ENCODE results near the gene PUM2.
"Not testable (repeated sequence)": the region's sequence is repeated elsewhere in the genome, so short reads cannot be mapped to it uniquely, and the experiment has no call there.

The PUM2 gene

GRCh38 chr2:20267529-20267928, 83.1 kb downstream of the PUM2 start:
- H3K36me3 ChIP-seq (ENCODE audit: control insufficient read depth in 5 of 5, insufficient read depth in 5 of 5, low read length in 5 of 5), result peaks cover 4 to 21% (median 9%) of the 10 kb centered on the region in 5 donors
- H3K4me3 ChIP-seq (ENCODE audit: low read depth in 1 of 5, low read length in 5 of 5), result no peak overlapping the region
- no peak overlapping the region for H3K27ac ChIP-seq (ENCODE audit: low read depth, low read length)
- H3K27me3 ChIP-seq (ENCODE audit: control insufficient read depth in 5 of 5, insufficient read depth in 4 of 5, low read length in 5 of 5), result no peaks in the 10 kb centered on the region
- no peak overlapping the region for H3K9ac ChIP-seq (ENCODE audit: low read length in 5 of 5)
- H3K4me1 ChIP-seq (ENCODE audit: control insufficient read depth in 5 of 5, insufficient read depth in 5 of 5, low read length in 5 of 5), result no peaks in the 10 kb centered on the region
- H3K9me3 ChIP-seq (ENCODE audit: control insufficient read depth in 5 of 5, low read length in 5 of 5), result no peaks in the 10 kb centered on the region

DNA sequence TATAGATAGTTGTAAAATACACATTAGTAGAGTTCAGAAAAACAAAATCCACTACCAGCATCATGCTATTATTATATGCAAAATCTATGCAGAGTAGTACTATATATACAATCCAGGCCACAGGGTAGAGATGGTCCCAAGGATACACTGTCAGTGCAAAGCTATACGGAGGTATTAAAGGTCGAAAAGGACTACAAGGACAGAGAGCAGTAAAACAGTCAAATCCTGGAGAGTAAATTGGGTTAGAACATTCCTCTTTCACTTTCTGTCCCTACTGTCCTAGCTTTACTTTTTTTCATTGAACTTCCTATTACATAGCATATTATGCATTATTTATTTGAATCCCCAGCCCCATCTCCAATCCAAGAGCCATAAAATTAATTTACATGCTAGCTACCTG, 86.0 kb downstream of the PUM2 start:
- H3K9ac ChIP-seq (ENCODE audit: low read length in 5 of 5), result no peak overlapping the region
- H3K27ac ChIP-seq (ENCODE audit: low read depth, low read length), result no peak overlapping the region
- no peaks in the 10 kb centered on the region for H3K9me3 ChIP-seq (ENCODE audit: control insufficient read depth in 5 of 5, low read length in 5 of 5)
- no peak overlapping the region for H3K4me3 ChIP-seq (ENCODE audit: low read depth in 1 of 5, low read length in 5 of 5)
- no peaks in the 10 kb centered on the region for H3K27me3 ChIP-seq (ENCODE audit: control insufficient read depth in 5 of 5, insufficient read depth in 4 of 5, low read length in 5 of 5)
- H3K36me3 ChIP-seq (ENCODE audit: control insufficient read depth in 5 of 5, insufficient read depth in 5 of 5, low read length in 5 of 5), result peaks cover 10 to 41% (median 16%) of the 10 kb centered on the region in 5 donors
- no peaks in the 10 kb centered on the region for H3K4me1 ChIP-seq (ENCODE audit: control insufficient read depth in 5 of 5, insufficient read depth in 5 of 5, low read length in 5 of 5)

DNA sequence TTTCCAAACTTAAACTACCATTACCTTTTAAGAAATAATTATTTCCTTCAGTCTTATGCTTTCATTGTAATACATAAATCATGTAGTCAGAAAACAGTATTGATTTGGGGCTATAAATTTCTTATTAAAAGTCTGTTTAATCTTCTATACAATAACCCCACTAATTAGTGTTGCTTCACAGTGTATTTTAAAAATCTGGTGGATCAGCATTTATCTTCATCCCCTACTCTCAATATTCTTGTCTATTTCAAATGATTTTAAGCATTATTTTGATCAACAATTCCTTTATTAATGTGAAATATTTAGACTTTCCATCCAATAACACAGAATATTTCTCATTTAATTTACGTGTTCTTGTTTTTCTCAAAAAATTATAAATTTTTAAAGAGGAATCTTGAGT, 93.2 kb downstream of the PUM2 start:
- Histone ChIP-seq H3K4me3 (ENCODE audit: low read depth in 1 of 5, low read length in 5 of 5) (no peak overlapping the region), H3K9me3 (ENCODE audit: control insufficient read depth in 5 of 5, low read length in 5 of 5) (no peaks in the 10 kb centered on the region), H3K4me1 (ENCODE audit: control insufficient read depth in 5 of 5, insufficient read depth in 5 of 5, low read length in 5 of 5) (no peaks in the 10 kb centered on the region), H3K36me3 (ENCODE audit: control insufficient read depth in 5 of 5, insufficient read depth in 5 of 5, low read length in 5 of 5) (peaks cover 49 to 67% (median 53%) of the 10 kb centered on the region in 5 donors), H3K27me3 (ENCODE audit: control insufficient read depth in 5 of 5, insufficient read depth in 4 of 5, low read length in 5 of 5) (no peaks in the 10 kb centered on the region), H3K27ac (ENCODE audit: low read depth, low read length) (no peak overlapping the region), H3K9ac (ENCODE audit: low read length in 5 of 5) (no peak overlapping the region)

DNA sequence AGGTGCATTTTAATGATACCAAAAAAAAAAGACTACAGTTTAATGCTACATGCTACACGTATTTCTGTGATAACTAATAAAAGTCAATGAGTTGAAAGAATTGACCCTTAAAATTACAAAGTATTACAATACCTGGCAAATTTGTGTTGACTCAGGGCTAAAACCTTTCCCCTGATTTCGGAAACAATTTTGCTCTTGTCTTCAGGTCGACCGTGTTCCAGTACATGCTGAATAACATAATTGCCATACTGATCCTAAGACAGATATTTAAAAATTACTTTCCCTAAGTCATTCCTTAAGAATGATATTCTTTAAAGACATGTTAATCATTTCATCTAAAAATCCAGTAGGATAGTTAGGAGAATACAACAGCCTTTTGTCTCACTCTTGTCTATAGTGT, 95.9 kb downstream of the PUM2 start:
- Histone ChIP-seq H3K27me3 (ENCODE audit: control insufficient read depth in 5 of 5, insufficient read depth in 4 of 5, low read length in 5 of 5) (no peaks in the 10 kb centered on the region), H3K4me3 (ENCODE audit: low read depth in 1 of 5, low read length in 5 of 5) (no peak overlapping the region), H3K27ac (ENCODE audit: low read depth, low read length) (no peak overlapping the region), H3K9me3 (ENCODE audit: control insufficient read depth in 5 of 5, low read length in 5 of 5) (no peaks in the 10 kb centered on the region), H3K4me1 (ENCODE audit: control insufficient read depth in 5 of 5, insufficient read depth in 5 of 5, low read length in 5 of 5) (no peaks in the 10 kb centered on the region), H3K36me3 (ENCODE audit: control insufficient read depth in 5 of 5, insufficient read depth in 5 of 5, low read length in 5 of 5) (peaks cover 44 to 69% (median 63%) of the 10 kb centered on the region in 5 donors), H3K9ac (ENCODE audit: low read length in 5 of 5) (no peak overlapping the region)

DNA sequence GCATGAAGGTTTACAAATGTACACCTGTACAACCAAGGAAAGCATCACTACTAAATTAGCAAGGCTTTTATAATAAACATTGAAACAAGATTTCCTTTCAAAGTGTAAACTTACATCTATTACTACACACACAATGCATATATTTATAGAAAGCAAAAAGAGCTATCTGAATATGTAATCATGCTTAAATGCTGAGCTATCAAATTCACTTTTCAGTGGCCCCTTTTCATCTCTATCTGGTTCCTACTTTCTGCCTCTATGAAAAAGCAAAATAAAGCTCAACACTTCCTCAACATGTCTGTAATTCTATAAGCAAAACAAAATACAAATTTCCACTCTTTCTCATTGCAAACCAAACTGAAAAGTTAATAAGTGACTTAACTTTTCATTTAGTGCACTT, 100.2 kb downstream of the PUM2 start:
- Histone ChIP-seq H3K9ac (ENCODE audit: low read length in 5 of 5) (no peak overlapping the region), H3K4me1 (ENCODE audit: control insufficient read depth in 5 of 5, insufficient read depth in 5 of 5, low read length in 5 of 5) (no peaks in the 10 kb centered on the region), H3K4me3 (ENCODE audit: low read depth in 1 of 5, low read length in 5 of 5) (no peak overlapping the region), H3K36me3 (ENCODE audit: control insufficient read depth in 5 of 5, insufficient read depth in 5 of 5, low read length in 5 of 5) (peaks cover 43 to 70% (median 62%) of the 10 kb centered on the region in 5 donors), H3K27ac (ENCODE audit: low read depth, low read length) (no peak overlapping the region), H3K27me3 (ENCODE audit: control insufficient read depth in 5 of 5, insufficient read depth in 4 of 5, low read length in 5 of 5) (no peaks in the 10 kb centered on the region), H3K9me3 (ENCODE audit: control insufficient read depth in 5 of 5, low read length in 5 of 5) (no peaks in the 10 kb centered on the region)

DNA sequence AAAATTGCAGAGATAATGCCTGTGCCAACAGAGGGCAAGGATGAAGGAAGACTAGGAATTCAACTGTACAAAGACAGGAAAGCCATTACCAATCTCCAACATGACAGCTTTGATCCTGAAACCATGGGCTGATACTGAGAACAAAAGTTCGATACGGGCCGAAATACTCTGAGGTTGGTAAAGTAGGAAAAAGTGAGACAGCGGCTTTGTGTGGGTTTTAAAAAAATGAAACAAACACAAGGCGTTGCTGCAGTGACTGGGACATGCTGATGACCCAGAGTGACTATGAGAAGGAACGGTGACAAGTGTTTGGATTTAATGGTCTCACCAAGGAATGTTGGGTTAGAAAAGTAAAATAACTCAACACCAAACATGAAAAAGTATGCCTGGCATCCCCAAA, 101.5 kb downstream of the PUM2 start:
- Histone ChIP-seq H3K4me3 (ENCODE audit: low read depth in 1 of 5, low read length in 5 of 5) (no peak overlapping the region), H3K9me3 (ENCODE audit: control insufficient read depth in 5 of 5, low read length in 5 of 5) (no peaks in the 10 kb centered on the region), H3K27ac (ENCODE audit: low read depth, low read length) (no peak overlapping the region), H3K36me3 (ENCODE audit: control insufficient read depth in 5 of 5, insufficient read depth in 5 of 5, low read length in 5 of 5) (peaks cover 31 to 58% (median 50%) of the 10 kb centered on the region in 5 donors), H3K27me3 (ENCODE audit: control insufficient read depth in 5 of 5, insufficient read depth in 4 of 5, low read length in 5 of 5) (no peaks in the 10 kb centered on the region), H3K9ac (ENCODE audit: low read length in 5 of 5) (no peak overlapping the region), H3K4me1 (ENCODE audit: control insufficient read depth in 5 of 5, insufficient read depth in 5 of 5, low read length in 5 of 5) (no peaks in the 10 kb centered on the region)

GRCh38 chr2:20247084-20247483, 103.6 kb downstream of the PUM2 start:
- Histone ChIP-seq H3K36me3 (ENCODE audit: control insufficient read depth in 5 of 5, insufficient read depth in 5 of 5, low read length in 5 of 5) (peaks cover 15 to 38% (median 32%) of the 10 kb centered on the region in 5 donors), H3K9me3 (ENCODE audit: control insufficient read depth in 5 of 5, low read length in 5 of 5) (no peaks in the 10 kb centered on the region), H3K4me3 (ENCODE audit: low read depth in 1 of 5, low read length in 5 of 5) (no peak overlapping the region), H3K9ac (ENCODE audit: low read length in 5 of 5) (no peak overlapping the region), H3K4me1 (ENCODE audit: control insufficient read depth in 5 of 5, insufficient read depth in 5 of 5, low read length in 5 of 5) (peaks cover 0 to 2% (median 1%) of the 10 kb centered on the region in 5 donors), H3K27ac (ENCODE audit: low read depth, low read length) (no peak overlapping the region), H3K27me3 (ENCODE audit: control insufficient read depth in 5 of 5, insufficient read depth in 4 of 5, low read length in 5 of 5) (no peaks in the 10 kb centered on the region)

DNA sequence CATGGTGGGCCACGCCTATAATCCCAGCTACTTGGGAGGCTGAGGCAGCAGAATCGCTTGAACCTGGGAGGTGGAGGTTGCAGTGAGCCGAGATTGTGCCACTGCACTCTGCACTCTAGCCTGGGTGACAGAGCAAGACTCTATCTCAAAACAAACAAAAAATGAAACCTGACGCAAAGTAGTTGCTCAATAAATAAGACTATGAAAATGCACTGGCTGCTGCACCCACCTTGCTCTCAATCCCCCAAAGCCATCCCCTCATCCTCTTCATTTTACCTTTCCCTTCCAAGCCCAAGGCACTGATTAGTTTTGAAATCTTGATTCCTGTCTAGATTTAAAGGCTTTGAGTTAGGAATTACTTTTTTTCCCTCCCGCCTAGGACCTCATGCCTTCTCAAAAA, 107.0 kb downstream of the PUM2 start:
- not testable (repeated sequence) for H3K27me3 ChIP-seq (ENCODE audit: control insufficient read depth in 5 of 5, insufficient read depth in 4 of 5, low read length in 5 of 5); H3K4me3 ChIP-seq (ENCODE audit: low read depth in 1 of 5, low read length in 5 of 5); H3K9me3 ChIP-seq (ENCODE audit: control insufficient read depth in 5 of 5, low read length in 5 of 5); H3K4me1 ChIP-seq (ENCODE audit: control insufficient read depth in 5 of 5, insufficient read depth in 5 of 5, low read length in 5 of 5); H3K9ac ChIP-seq (ENCODE audit: low read length in 5 of 5); H3K27ac ChIP-seq (ENCODE audit: low read depth, low read length)
- peaks cover 0 to 10% (median 10%) of the 10 kb centered on the region in 5 donors for H3K36me3 ChIP-seq (ENCODE audit: control insufficient read depth in 5 of 5, insufficient read depth in 5 of 5, low read length in 5 of 5)

DNA sequence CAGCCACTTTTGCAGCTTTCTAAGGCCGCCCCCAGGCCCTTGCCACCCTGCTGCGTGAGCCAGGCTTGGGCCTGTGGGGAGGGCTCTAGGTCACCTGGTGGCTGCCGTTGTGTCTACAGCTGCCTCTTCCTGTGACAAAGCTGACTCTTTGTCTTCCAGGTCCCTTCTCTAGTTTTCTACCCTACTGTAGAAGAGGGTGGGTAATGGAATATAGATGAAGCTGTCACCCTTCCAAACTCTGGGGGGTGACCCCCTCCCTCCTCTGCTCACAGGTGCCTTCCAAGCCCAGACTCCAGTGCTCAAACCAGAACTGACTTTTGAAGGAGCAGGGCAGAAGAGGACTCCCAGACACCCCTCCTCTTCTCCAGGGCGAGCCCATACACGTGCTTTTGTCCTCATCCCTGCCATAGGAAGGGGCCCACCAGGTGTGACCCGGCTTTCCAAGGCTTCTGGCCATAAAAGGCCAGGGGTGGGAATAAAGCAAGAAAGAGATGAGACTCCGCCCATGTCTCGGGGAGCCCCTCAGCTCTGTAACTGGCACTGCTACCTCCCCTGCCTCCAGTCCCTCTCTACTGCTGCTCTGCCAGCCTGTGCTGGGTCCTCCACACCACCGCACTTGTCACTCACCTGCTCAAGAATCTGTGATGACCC, 107.8 kb downstream of the PUM2 start:
- Histone ChIP-seq H3K27me3 (ENCODE audit: control insufficient read depth in 5 of 5, insufficient read depth in 4 of 5, low read length in 5 of 5) (peaks cover 0 to 2% (median 0%) of the 10 kb centered on the region in 5 donors), H3K9me3 (ENCODE audit: control insufficient read depth in 5 of 5, low read length in 5 of 5) (peaks cover 0 to 2% (median 0%) of the 10 kb centered on the region in 5 donors), H3K27ac (ENCODE audit: low read depth, low read length) (no peak overlapping the region), H3K4me3 (ENCODE audit: low read depth in 1 of 5, low read length in 5 of 5) (no peak overlapping the region), H3K9ac (ENCODE audit: low read length in 5 of 5) (no peak overlapping the region), H3K4me1 (ENCODE audit: control insufficient read depth in 5 of 5, insufficient read depth in 5 of 5, low read length in 5 of 5) (peaks cover 0 to 9% (median 4%) of the 10 kb centered on the region in 5 donors), H3K36me3 (ENCODE audit: control insufficient read depth in 5 of 5, insufficient read depth in 5 of 5, low read length in 5 of 5) (peaks cover 0 to 10% (median 5%) of the 10 kb centered on the region in 5 donors)

DNA sequence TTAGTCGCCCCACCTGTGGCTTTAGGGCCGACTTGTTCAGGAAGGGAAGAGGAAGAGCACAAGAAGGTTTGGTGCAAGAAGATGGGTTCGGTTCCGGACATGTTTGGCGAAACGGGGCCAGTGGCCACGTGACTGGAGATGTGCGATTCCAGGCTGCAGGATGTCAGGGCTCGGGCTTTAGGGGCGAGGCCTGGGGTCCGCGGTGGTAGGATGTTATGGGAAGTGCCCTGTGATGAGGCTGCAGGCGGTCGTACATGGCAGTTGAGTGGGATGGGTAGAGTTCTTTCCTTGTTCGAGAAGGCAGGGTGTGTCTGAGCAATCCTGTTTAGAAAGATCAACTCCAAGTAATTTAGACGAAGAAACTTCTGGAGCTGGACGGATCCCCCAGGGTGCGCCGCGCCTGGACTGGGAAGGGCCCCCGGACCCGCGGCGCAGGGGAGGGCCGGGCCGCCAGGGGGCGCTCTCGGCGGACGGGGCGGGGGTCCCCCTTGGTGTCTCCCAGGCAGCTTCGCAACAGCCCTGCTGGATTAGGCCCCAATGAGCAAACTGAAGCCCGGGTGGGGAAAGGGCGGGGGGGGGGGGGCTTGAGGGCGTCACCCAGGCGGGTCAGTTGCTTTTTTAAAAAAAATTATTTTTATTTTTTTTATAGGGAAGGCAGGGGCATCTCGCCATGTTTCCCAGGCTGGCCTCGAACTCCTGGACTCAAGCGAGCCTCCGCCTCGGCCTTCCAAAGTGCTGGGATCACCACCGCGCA, 108.5 kb downstream of the PUM2 start:
- H3K27ac ChIP-seq (ENCODE audit: low read depth, low read length), result no peak overlapping the region
- no peak overlapping the region for H3K9ac ChIP-seq (ENCODE audit: low read length in 5 of 5)
- H3K4me1 ChIP-seq (ENCODE audit: control insufficient read depth in 5 of 5, insufficient read depth in 5 of 5, low read length in 5 of 5), result peaks cover 0 to 9% (median 4%) of the 10 kb centered on the region in 5 donors
- H3K27me3 ChIP-seq (ENCODE audit: control insufficient read depth in 5 of 5, insufficient read depth in 4 of 5, low read length in 5 of 5), result peaks cover 0 to 2% (median 0%) of the 10 kb centered on the region in 5 donors
- H3K9me3 ChIP-seq (ENCODE audit: control insufficient read depth in 5 of 5, low read length in 5 of 5), result peaks cover 0 to 2% (median 0%) of the 10 kb centered on the region in 5 donors
- no peak overlapping the region for H3K4me3 ChIP-seq (ENCODE audit: low read depth in 1 of 5, low read length in 5 of 5)
- H3K36me3 ChIP-seq (ENCODE audit: control insufficient read depth in 5 of 5, insufficient read depth in 5 of 5, low read length in 5 of 5), result peaks cover 0 to 5% (median 2%) of the 10 kb centered on the region in 5 donors
